Activated naive CD4-positive, alpha-beta T cell treated with anti-CD3 and anti-CD28 coated beads for 36 hours (primary cell): ENCODE measurements around the gene HERC6. TPM values are rescaled to one million over a fixed set of nuclear protein-coding genes. Genes with fewer than 3 reads are reported as not detected.

Experiments
- total RNA-seq, 2 experiments: library from RNA; stranded (reverse); gene quantifications; one replicate each; pipeline ENCODE4 v1.2.3, GENCODE V29; 2021

Gene HERC6
- total RNA-seq, 2 experiments from 2014 or later, result 9.9 to 10.2 TPM

Other genes starting within 250 kb of the HERC6 start
- gene ABCG2, start 220.2 kb upstream of the HERC6 start, total RNA-seq, result under 1 TPM; 0.35 to 0.55 TPM
- 10 to 100 TPM; 54.1 to 55.2 TPM for gene PPM1K, start 94.3 kb upstream of the HERC6 start, total RNA-seq
- 10 to 100 TPM; 38.8 to 39.5 TPM for gene HERC5, start 78.3 kb downstream of the HERC6 start, total RNA-seq
- gene PYURF, start 144.9 kb downstream of the HERC6 start, total RNA-seq, result 10 to 100 TPM; 51.5 to 54.2 TPM
- gene HERC3, start 213.6 kb downstream of the HERC6 start, total RNA-seq, result 10 to 100 TPM; 24.4 to 25.8 TPM